ENCODE results near the gene TRMT10C. TPM values are rescaled to one million over a fixed set of nuclear protein-coding genes. Genes with fewer than 3 reads are reported as not detected.

Gene TRMT10C
- total and polyA plus RNA-seq, 9 of the 15 experiments (the other 6 are each of a cell fraction or from before 2014, with no cell fraction given), result 48.6 to 106 (median 63.9) TPM

DNA sequence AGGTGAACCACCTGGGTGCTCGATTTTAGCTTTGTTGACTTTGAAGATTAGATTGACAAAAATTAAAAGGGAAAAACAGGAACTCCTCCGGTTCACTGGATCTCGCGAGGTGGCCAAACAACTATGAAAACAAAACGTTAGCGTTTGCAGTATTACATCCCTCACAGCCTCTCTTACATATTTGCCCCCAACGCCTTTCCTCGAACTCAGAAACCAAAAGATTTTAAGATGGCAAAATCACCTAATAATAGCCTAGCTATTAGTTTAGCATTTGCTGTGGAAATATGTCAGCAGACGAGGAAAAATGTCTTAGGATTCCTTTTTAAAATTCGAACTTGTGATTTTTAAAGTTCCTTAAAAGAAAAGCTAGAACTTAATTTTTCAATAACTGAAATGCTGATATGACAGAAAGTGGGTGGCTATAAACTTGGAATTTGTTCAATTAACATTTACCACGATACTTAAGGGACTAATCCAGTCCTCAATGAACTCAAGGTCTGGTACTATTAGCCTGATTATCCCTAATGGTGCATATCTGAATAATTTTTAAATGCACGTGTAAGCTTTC is 48.2 kb upstream of the TRMT10C start (continued):
- TF ChIP-seq NR4A1 (CRISPR knock-in tag; IDR thresholded peaks at IDR 0.05) (no peak), NR4A1 (tag; IDR thresholded peaks at IDR 0.05) (no peak), TEAD4 (IDR thresholded peaks at IDR 0.05; ENCODE audit: low read length) (no peak), TEAD4 (CRISPR knock-in tag; IDR thresholded peaks at IDR 0.05; ENCODE audit: borderline replicate concordance) (no peak), ZNF384 (IDR thresholded peaks at IDR 0.05; ENCODE audit: low read depth, low read length) (no peak), BCOR (IDR thresholded peaks at IDR 0.05) (no peak), EP300 (IDR thresholded peaks at IDR 0.05; ENCODE audit: low read length) (no peak), KDM5B (IDR thresholded peaks at IDR 0.05; ENCODE audit: insufficient replicate concordance, low read depth, low read length) (no peak), SMAD1 (IDR thresholded peaks at IDR 0.05; ENCODE audit: low read depth, low read length, partially characterized antibody) (no peak), TSC22D4 (tag; IDR thresholded peaks at IDR 0.05) (no peak), HMG20B (CRISPR knock-in tag; IDR thresholded peaks at IDR 0.05) (no peak), PHB (CRISPR knock-in tag; IDR thresholded peaks at IDR 0.05) (no peak), KLF6 (CRISPR knock-in tag; IDR thresholded peaks at IDR 0.05; ENCODE audit: borderline replicate concordance) (no peak), MAFK (IDR thresholded peaks at IDR 0.05; ENCODE audit: low read length) (peak; percentile 85), KDM4B (IDR thresholded peaks at IDR 0.05; ENCODE audit: borderline replicate concordance in 2 of 2, low read depth in 1 of 2) (no peak), ZNF766 (CRISPR knock-in tag; conservative IDR thresholded peaks at IDR 0.05) (no peak)
- TF ChIP-seq, protein P1, sequence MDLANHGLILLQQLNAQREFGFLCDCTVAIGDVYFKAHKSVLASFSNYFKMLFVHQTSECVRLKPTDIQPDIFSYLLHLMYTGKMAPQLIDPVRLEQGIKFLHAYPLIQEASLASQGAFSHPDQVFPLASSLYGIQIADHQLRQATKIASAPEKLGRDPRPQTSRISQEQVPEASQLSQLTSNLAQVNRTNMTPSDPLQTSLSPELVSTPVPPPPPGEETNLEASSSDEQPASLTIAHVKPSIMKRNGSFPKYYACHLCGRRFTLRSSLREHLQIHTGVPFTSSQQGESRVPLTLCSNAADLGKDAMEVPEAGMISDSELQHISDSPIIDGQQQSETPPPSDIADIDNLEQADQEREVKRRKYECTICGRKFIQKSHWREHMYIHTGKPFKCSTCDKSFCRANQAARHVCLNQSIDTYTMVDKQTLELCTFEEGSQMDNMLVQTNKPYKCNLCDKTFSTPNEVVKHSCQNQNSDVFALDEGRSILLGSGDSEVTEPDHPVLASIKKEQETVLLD (IDR thresholded peaks at IDR 0.05), result no peak
- TF ChIP-seq, protein P2, sequence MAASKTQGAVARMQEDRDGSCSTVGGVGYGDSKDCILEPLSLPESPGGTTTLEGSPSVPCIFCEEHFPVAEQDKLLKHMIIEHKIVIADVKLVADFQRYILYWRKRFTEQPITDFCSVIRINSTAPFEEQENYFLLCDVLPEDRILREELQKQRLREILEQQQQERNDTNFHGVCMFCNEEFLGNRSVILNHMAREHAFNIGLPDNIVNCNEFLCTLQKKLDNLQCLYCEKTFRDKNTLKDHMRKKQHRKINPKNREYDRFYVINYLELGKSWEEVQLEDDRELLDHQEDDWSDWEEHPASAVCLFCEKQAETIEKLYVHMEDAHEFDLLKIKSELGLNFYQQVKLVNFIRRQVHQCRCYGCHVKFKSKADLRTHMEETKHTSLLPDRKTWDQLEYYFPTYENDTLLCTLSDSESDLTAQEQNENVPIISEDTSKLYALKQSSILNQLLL (CRISPR knock-in tag; IDR thresholded peaks at IDR 0.05; ENCODE audit: borderline replicate concordance), result no peak
- TF ChIP-seq, protein P3, sequence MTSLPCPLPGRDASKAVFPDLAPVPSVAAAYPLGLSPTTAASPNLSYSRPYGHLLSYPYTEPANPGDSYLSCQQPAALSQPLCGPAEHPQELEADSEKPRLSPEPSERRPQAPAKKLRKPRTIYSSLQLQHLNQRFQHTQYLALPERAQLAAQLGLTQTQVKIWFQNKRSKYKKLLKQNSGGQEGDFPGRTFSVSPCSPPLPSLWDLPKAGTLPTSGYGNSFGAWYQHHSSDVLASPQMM (CRISPR knock-in tag; IDR thresholded peaks at IDR 0.05), result no peak
- TF ChIP-seq, protein P4, sequence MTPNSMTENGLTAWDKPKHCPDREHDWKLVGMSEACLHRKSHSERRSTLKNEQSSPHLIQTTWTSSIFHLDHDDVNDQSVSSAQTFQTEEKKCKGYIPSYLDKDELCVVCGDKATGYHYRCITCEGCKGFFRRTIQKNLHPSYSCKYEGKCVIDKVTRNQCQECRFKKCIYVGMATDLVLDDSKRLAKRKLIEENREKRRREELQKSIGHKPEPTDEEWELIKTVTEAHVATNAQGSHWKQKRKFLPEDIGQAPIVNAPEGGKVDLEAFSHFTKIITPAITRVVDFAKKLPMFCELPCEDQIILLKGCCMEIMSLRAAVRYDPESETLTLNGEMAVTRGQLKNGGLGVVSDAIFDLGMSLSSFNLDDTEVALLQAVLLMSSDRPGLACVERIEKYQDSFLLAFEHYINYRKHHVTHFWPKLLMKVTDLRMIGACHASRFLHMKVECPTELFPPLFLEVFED (CRISPR knock-in tag; conservative IDR thresholded peaks at IDR 0.05), result no peak
- TF ChIP-seq, protein P5, sequence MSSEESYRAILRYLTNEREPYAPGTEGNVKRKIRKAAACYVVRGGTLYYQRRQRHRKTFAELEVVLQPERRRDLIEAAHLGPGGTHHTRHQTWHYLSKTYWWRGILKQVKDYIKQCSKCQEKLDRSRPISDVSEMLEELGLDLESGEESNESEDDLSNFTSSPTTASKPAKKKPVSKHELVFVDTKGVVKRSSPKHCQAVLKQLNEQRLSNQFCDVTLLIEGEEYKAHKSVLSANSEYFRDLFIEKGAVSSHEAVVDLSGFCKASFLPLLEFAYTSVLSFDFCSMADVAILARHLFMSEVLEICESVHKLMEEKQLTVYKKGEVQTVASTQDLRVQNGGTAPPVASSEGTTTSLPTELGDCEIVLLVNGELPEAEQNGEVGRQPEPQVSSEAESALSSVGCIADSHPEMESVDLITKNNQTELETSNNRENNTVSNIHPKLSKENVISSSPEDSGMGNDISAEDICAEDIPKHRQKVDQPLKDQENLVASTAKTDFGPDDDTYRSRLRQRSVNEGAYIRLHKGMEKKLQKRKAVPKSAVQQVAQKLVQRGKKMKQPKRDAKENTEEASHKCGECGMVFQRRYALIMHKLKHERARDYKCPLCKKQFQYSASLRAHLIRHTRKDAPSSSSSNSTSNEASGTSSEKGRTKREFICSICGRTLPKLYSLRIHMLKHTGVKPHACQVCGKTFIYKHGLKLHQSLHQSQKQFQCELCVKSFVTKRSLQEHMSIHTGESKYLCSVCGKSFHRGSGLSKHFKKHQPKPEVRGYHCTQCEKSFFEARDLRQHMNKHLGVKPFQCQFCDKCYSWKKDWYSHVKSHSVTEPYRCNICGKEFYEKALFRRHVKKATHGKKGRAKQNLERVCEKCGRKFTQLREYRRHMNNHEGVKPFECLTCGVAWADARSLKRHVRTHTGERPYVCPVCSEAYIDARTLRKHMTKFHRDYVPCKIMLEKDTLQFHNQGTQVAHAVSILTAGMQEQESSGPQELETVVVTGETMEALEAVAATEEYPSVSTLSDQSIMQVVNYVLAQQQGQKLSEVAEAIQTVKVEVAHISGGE (CRISPR knock-in tag; IDR thresholded peaks at IDR 0.05), result 0 out of 6 replicates have a peak, but pooled peaks of 1 of the 3 experiments have one; percentile 1
